ENCODE results near the gene CFAP46.

DNA sequence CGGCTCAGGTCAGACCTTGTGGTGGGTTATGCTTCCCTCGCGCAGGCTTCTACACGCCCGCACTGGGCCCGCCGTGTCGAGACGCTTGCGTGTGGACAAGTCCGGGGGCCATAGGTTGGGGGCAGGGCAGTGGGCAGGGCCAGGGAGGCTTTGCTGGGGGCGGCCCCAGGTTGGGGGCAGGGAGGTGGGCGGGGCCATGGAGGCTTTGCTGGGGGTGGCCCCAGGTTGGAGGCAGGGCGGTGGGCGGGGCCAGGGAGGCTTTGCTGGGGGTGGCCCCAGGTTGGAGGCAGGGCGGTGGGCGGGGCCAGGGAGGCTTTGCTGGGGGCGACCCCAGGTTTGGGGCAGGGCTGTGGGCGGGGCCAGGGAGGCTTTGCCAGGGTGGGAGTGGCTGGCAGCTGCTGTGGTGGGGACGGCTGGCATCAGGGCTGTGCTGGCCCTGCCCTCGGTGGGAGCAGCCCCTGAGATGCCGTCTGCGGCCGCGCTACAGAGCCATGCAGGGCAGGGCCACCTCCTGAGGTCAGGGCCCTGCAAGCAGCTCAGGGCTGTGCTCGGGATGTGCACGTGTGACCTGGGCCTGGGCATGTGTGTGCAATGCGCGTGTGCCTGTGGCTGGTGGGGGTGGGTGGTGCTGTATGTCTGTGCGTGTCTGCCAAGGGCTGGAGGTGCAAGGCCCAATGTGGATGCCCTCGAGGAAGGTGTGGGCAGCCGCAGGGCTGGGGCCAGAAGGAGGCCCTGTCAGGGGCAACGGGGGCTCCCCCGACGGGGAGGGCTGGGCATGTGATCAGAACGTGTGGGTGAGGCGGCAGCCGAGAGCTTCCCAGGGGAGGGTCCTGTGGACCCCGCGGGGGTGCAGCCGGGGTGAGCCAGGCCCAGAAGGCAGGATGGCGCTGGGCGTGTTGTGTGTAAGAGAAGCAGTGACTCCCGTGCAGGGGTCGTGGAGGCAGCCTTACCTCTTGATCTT is 84.0 kb downstream of the CFAP46 start:
- TF ChIP-seq CTCF (IDR thresholded peaks at IDR 0.05; ENCODE audit: insufficient read depth, low read length, poor library complexity, severe bottlenecking) = no peak
- no peak for TF ChIP-seq EZH2phosphoT487 (conservative IDR thresholded peaks at IDR 0.05; ENCODE audit: low read length)

Measured in SU-DHL-6 (cell line).